Anterior cingulate cortex (tissue), 58 donors: Measurements from ENCODE around the gene HDAC9.

Experiments used
- DNase-seq, 58 donors: peaks; one replicate each; lab custom pipeline; 2025; lab: John Stamatoyannopoulos, UW

Gene HDAC9

DNA sequence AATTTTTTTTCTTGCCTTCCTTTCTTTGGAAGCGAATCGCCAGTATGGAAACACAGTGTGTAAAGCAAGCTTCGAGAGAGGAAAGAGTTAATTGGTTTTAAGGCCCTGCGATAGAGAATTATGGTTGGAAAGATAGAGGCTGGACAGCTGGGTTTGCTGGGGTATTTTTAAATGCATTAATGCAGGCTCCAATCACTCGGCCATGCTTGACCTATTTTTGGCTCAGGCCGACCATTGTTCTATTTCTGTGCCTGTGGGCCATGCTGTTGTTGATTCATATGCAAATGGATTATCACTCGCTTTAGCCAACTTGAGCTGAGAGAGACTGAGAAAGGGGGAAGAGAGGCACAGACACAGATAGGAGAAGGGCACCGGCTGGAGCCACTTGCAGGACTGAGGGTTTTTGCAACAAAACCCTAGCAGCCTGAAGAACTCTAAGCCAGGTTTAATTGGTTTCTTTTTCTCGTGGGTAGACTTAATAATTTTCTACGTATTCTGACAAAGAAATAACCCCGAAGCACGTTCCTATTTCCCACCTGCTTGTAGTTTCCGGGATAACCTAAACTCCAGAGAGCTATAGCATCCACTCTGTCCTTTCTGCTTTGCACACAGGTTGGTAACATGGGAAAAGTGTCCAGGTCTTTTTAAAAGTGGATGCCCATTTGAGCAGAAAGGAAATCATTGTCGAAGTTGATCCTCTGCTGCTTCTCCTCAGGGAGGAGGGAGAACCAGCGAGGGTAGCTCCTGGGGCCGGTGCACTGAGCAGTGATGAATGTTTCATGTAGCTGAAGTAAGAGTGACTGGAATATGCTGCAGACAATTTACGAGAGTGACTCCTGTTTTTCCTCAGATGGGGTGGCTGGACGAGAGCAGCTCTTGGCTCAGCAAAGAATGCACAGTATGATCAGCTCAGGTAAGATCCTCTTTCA, at the start of gene HDAC9:
HDAC9 (plus strand) TSS at position 338 of the 929 bp plus-strand sequence; CDS start at position 892, 554 bp downstream.
- peak in 51 of 58 donors; percentile 4 to 78 (median 52) for DNase-seq

DNA sequence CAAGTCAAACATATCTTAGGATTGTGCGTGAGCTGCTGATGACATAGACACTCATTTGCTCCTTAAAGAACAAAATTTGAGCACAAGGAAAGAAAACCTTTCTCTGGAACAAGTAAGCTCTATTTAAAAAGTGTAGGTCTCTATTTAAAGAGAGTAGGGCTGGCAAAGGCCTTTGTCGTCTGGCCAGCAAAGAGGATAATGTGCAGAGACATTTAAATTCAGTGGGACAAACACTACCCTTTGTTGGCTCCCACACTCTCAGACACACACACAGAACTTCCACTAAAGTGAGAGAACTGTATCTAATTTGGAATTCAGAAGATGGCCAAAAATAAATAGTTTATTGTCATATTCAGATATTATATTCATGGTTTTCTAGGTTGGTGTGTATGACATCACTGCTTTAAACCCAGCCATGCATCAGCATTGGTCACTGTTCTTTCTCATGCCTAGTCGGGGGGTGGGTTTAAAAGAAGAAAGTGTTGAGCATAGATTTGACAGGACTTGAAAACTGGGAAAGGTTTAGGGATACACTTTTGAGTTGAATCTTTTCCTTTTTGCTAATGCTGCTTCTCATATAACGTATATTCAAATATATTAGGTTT, 49.5 kb upstream of the HDAC9 start:
- peak in 1 of 58 donors; percentile 1 for DNase-seq

DNA sequence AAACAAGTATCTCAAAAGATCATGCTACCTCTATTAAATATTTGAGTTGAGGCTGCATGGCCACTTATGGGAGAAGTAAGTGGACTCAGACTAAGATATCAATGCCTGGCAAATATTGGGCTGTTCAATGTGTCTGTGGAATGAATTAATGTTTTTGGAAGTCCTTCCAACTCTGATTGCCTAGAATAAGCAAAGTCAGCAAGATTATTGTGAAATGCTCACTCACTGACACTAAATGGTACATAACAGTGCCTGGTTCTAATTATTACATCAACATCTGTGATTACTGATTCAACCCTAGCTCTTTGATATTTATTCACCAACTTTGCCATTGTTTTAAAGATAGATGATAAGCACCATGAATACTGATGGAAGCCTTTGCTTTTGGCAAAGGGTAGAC, 45.5 kb upstream of the HDAC9 start:
- no peak for DNase-seq

DNA sequence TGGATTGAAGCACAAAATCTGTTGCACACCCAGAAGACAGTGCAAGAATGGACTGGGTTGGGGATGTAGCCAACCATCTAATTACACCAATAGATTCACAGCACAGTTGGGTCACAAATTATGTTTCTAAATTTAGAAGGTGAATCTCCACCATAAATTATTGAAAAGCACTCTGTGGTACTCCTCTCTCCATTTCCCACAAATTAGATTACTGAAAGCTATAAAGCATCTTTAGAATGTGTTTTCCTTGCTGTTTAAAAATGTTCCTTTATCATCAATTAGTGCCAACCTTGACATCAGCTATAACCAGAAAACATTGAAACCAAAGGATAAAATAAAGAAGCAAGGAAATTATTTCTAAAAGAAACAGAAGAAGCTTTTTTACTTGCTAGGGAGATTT, 39.9 kb upstream of the HDAC9 start:
- no peak for DNase-seq

DNA sequence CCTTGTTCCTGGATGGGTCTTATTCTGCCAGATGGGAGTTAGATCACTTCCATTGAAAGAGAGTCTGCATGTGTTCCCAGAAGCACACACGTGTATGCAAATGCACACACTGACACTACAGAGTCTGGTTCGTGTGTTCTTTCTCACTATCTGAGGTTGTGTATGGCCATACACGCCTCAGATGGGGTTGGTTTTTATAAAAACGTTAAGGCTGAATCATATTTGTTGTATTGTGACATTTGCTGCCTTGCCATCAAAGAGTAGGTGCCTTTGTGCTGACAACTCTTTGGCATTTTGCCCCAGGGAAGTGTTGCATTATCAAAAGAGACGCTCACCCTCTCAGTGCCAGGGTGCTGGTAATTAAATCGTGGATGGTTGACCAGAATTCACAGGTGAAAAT, 37.7 kb upstream of the HDAC9 start:
- DNase-seq = no peak

DNA sequence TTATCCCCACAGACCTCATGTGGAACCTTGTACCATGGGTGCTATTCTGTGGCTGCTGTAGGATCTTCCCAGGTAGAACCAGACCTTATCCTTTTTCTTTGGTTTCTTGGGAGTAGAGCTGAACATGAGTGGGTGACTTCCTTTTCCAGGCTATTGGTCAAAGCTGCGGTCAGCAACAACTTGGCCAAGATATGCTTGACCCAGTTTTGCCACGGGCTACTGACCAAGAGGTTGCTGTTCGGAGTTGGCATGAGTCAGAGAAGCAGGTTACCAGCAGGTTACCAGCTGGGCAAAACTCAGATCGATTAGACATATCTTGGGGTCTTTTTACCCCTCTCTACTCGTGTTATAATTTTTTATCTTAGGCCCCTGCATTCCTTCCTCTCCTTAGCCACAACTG, 36.7 kb upstream of the HDAC9 start:
- DNase-seq = no peak

DNA sequence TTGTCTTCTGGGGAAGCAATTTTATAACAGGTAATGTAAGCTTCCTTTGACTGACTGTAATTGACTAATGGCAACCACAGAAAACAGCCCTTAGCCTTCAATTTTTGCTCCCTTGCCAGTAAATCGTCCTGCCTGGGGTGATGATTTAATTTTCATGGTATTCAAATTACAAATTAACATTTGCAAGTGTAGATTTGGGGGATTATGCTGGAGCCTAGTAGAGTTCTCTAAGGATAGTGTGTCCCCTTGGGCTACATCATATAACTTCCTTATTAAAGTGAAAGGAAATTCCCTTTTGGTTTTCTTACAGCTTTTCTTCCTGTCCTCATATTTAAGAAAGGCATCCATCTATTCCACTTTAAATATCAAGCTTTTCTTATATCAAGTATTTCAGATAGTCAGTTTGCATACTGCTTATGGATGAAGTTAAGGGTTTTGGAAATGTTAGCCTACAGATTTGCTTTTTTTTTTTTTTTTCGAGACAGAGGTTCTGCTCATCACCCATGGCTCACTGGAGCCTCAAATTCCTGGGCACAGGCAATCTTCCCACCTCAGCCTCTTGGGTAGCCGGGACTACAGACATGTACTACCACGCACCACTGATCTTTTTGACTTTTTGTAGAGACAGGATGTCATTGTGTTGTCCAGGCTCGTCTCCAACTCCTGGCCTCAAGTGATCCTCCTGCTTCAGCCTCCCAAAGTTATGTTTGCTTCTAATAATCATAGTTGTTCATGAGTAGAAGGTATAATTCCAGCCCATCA, 35.9 kb upstream of the HDAC9 start:
- no peak for DNase-seq

DNA sequence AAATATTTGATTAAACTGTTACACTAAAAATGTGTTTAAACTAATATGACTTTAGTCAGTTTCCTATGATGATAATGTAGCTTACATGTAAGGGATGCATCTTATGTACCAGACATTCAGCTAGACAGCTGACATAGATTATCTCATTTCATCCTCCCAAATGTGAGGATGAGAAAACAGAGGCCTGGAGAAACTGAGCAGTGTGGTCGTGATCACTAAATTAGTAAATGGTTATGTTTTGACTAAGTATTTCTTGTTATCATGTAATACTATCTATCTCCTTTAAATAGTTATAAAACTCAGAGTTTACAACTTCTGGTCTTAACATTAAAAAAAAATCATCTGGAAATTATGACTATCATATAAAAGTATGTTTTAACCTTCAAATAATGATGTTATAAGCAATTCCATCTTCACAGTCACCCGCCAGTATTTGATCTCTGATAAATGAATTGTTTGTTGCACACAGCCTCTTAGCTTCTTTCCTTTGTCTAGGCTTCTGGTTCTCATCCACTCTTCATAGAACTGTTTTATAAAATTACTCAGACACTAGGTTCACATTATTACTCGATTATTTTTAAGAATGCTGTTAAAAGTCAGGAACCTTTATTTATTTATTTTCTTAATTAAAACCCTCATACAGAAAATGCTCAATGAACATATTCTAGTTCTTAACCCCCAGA, 33.6 kb upstream of the HDAC9 start:
- DNase-seq = no peak

DNA sequence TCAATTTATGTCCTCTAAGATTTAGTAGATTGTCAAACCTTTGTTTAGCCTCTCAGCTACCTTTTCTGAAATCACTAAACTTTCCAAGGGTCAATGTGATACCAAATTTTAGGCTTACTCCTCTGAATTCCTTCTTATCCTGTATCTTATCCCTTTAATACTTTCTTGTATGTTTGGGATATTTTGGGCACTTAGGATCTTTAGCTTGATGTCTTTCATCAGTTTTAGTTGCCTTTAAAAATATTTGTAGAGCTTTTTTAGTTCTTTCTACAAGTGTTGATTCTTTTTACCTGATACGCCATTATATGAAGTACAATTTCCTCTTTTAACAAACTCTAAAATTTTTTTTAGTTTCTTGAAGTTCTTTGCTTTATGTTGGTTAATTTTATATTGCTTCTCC, 30.7 kb upstream of the HDAC9 start:
- no peak for DNase-seq

DNA sequence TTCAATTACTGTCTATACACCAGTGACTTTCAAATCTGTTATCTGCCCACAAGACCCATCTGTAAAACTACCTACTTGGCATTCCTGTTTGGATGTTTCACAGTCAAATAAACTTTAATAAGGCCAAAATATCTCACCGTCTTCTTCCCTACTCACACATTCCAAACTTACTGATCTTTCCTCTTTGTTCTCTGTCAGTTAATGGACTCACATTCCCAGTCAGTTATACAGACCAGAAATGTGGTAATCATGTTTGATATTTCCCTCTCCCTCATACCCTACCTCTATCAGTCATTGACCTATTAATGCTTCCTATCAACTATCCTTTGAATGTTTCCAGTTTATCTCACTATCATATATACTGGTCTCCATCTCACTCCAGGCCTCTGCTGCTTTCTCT, 28.5 kb upstream of the HDAC9 start:
- DNase-seq = no peak

DNA sequence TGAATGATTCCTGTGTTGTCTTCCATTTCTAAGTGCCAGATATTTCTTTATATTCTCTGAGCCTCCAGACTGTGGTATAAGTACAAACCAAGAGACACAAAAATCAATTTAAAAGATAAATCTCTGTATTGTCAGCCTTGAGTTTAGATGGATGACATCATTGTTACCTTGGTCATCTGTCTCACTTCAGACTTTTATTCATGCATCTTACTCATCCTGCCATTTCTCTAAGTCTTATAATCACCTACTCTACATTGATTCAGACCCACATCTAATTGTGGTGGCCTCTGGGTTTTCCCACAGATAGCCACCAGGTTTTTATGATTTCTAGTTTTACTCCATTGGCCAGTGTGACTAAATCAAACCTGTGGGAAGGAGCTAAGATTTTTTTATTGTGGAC, 26.8 kb upstream of the HDAC9 start:
- DNase-seq = no peak

DNA sequence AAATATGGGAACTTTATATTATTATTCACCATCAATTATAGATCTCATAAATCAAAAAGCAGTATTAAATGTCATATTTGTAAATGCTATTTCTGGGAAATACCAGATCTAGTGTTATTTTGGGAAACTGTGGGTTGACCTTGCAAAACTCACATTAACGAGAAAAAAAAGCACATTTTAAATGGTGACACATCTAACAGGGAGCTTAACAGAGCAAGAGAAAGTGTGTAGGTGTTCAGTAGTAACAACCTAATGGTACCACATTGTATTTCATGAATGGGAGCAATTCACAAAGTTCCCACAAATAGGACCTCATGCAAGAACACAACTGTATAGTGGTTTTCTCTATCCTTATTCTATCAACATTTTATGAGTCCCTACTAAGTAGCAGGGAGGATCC, 26.2 kb upstream of the HDAC9 start:
- DNase-seq = no peak

DNA sequence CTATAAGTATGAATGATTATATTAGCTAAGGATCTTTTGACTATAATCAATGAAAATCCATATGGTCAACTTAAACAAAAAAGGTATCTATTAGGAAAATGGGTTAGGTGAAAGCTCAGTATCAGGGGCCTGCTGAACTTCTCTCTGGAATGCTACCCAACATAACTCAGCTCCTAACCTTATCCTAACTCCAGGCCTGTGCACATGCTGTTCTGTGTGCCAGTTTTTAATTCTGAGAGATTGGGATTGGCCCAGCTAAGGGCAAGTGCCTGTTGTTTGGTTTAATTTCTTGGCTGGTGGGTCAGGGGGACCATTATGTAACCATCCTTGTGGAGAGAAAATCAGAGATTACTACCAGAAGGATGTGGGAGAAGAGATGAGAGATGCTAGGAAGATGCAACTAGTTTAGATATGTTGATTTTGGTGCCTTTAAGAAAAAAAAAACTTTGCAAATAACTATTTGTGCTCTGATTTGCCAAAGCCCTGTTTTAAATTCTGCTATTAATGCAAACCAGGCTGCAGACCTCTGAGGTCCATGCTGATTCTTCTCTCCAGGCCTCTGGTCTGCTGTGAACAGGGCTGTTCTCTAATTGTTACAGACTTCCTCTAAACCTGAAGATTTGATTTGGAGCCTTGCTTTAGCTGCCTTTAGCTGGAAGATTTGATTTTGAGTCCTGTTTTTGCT, 23.9 kb upstream of the HDAC9 start:
- DNase-seq = no peak

DNA sequence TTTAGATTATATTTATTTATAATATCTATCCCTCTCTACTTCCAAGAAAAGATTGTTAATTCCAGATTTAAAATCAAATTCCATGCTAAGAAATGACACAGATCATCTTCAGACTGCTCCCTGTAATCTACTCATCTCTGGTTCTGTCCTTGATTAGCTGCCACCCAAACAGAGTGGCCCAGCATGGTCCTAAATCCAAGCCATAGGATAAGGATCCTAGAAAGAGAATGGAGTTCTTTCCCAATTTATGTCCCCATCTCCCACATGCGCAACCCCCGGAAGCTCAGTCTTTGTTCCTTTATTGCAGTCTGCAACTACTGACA, 23.4 kb upstream of the HDAC9 start:
- no peak for DNase-seq

DNA sequence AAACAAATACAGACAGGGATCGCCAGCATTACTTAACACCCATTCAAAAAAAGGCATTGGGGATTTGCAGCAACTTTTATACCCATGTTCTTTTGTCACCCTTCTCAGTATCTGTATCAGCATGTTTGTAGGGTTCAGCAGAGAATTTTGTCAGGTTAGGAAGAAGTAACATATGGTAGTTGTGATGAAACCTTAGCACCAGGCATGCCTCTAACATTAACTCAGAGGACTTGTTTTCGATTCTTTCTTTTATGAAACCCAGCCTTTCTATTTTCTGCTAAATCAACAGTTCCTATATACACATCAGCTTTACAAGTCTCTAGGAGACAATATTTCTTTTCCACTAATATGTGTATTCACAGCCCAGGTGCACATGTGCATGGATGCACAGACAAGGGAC, 22.4 kb upstream of the HDAC9 start:
- DNase-seq = no peak

DNA sequence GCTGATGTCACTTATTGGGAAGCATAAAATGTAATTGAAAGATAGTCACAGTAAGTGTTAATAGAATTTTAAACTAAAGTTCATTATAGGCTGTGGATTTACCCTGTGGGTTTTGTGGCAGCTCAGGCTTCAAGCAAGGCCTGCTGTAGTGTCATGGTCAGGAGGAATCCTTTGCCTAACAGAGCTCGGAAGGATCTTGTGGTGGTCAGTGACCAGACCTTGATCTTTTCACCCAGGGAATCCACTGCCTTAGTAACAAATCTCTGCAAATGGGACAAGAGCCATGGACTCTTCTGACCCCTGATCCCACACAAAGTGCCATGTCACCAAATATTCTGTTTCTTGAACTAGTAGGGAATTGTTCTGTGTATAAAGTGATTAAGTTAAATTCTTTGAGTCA, 20.6 kb upstream of the HDAC9 start:
- no peak for DNase-seq

DNA sequence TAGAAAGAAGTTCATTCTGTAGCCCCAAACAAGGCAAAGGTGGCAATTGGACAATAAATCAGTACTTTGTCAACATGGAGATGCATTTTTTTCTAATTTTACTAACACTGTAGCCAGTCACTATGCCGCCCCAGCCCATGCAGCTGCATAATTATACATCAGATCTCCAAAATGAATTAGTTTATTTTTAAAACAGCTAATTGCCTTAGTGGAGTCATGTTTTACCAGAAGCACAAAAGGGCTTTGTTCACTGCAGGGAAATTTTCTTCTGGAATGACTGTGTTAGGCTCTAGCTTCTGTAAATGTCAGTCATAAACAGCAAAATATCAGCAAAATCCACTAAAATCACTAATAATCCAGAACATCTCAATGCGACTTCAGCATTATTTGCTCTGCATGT, 20.1 kb upstream of the HDAC9 start:
- DNase-seq = peak in 4 of 58 donors; percentile 1 to 25 (median 17)

DNA sequence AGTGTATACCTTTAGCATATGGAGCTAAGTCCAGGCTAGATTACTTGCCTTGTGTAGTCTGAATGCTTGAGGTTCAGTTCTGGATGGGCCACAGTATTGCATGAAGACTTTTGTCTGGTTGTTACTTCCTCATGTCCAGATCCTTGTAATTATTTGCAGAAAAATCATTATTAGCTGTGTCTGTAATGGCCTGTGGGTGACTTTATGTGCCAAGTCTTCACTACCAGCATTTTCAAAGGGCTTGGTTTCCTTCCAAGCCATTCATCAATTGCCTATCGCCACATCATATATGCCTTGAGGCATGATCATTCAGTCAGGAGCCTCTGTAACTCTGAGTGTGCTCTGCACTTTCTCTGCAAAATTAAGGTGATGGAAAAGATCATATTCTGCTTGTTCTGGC, 13.8 kb upstream of the HDAC9 start:
- DNase-seq = no peak

DNA sequence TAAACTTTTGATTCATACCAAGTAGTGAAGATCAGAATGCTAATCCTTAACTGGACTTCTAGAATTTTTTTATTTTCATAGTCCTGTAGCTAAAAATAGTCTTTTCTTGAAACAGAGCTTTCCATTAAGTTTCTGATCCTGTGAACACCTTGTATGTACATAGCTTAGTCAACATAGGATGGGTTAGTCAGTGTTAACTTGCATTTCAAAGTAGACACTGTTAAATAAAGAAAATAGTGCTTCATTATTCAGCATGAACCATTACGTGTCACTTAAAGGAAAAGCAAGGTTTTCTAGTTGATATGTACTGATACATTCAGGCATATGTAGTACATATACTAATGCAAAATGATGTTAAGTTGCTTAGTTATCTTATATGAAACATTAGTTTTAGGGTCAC, 7.5 kb upstream of the HDAC9 start:
- DNase-seq = no peak

DNA sequence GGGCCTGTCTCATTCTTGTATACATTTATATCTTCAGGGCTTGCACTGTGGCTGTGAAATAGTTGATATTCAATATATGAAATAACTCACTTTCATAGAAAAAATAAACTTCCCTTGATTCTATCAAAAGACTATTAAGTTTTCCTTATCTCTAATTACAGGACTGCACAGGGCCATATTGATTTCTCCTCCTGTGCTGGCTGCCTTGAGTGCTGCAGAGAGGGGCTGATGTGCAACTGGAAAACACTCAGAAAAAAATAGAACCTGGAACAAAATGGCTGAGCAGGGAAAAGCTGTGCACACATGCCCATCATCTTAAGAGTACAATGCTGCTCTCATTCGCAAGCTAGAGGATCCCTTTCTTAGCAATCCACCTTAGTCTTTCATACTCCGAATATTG, 5.9 kb upstream of the HDAC9 start:
- DNase-seq = no peak
